Loucy (cell line): ENCODE results near the gene MYADML2.

Source experiments
- H2AFZ ChIP-seq: fragments of 200-600 bp; sonication (generic); 2 replicates; pipeline ENCODE4 v1.6.0; 2016; ENCODE audit warnings: antibody characterized with exemption, mild to moderate bottlenecking, low read length, moderate library complexity
- H3F3A ChIP-seq: fragments of 200-600 bp; 2 replicates; pipeline ENCODE4 v1.6.0; 2016; ENCODE audit warnings: antibody characterized with exemption, low read depth, mild to moderate bottlenecking
- H3K27me3 ChIP-seq: fragments of 200-600 bp; sonication (generic); 2 replicates; pipeline ENCODE4 v1.6.1; 2014; ENCODE audit warnings: low read length, mild to moderate bottlenecking; ENCODE audit not compliant: insufficient read depth, poor library complexity, severe bottlenecking
- H3K36me3 ChIP-seq: fragments of 200-600 bp; sonication (generic); 2 replicates; pipeline ENCODE4 v1.6.1; 2016; ENCODE audit warnings: low read length; ENCODE audit not compliant: insufficient read depth
- H3K4me1 ChIP-seq: fragments of 200-600 bp; sonication (generic); 2 replicates; pipeline ENCODE4 v1.5.1; 2014; ENCODE audit warnings: low read length, mild to moderate bottlenecking; ENCODE audit not compliant: insufficient read depth, poor library complexity, severe bottlenecking
- H3K4me2 ChIP-seq: fragments of 200-600 bp; sonication (generic); 2 replicates; pipeline ENCODE4 v1.6.0; 2014; ENCODE audit warnings: antibody characterized with exemption, low read length, low read depth, mild to moderate bottlenecking; ENCODE audit not compliant: poor library complexity, severe bottlenecking
- H3K4me3 ChIP-seq: fragments of 200-600 bp; sonication (generic); 2 replicates; pipeline ENCODE4 v1.5.1; 2014; ENCODE audit warnings: low read length, mild to moderate bottlenecking, mixed read lengths; ENCODE audit not compliant: poor library complexity, severe bottlenecking
- H3K79me2 ChIP-seq: fragments of 200-600 bp; sonication (generic); 2 replicates; pipeline ENCODE4 v1.6.1; 2014; ENCODE audit warnings: low read length; ENCODE audit not compliant: insufficient read depth
- H3K9ac ChIP-seq: fragments of 200-600 bp; sonication (generic); 2 replicates; pipeline ENCODE4 v1.6.0; 2014; ENCODE audit warnings: mild to moderate bottlenecking, low read depth, low read length, moderate library complexity; ENCODE audit not compliant: poor library complexity, severe bottlenecking
- H3K9me2 ChIP-seq: fragments of 200-600 bp; sonication (generic); replicated peaks from 2 replicates; pipeline ENCODE4 v1.6.1; 2016; ENCODE audit warnings: low read depth, low read length, mixed read lengths
- H3K9me3 ChIP-seq: fragments of 200-600 bp; sonication (generic); 2 replicates; pipeline ENCODE4 v1.6.1; 2014; ENCODE audit warnings: mild to moderate bottlenecking, antibody characterized with exemption, low read length, low read depth; ENCODE audit not compliant: insufficient read depth
- H4K20me1 ChIP-seq: fragments of 200-600 bp; sonication (generic); 2 replicates; pipeline ENCODE4 v1.6.0; 2014; ENCODE audit warnings: antibody characterized with exemption, low read length, mild to moderate bottlenecking; ENCODE audit not compliant: insufficient read depth, poor library complexity, severe bottlenecking
- CTCF ChIP-seq: fragments of 200-600 bp; sonication (generic); conservative IDR thresholded peaks from 2 replicates; pipeline ENCODE4 v1.5.1; 2014; ENCODE audit warnings: mild to moderate bottlenecking, antibody characterized with exemption, low read length
- EZH2phosphoT487 ChIP-seq: fragments of 200-600 bp; IDR thresholded peaks from 2 replicates; pipeline ENCODE4 v1.6.1; 2018; ENCODE audit warnings: antibody characterized with exemption, mild to moderate bottlenecking, moderate library complexity, borderline replicate concordance

MYADML2 gene

GRCh38 chr17:81956607-81957589 is 9.9 kb upstream of the MYADML2 start:
- H3K4me1 ChIP-seq = no peaks in the 10 kb centered on the region
- no peak overlapping the region for H3K4me3 ChIP-seq
- no peaks in the 10 kb centered on the region for H3F3A ChIP-seq
- no peak overlapping the region for H3K9ac ChIP-seq
- TF ChIP-seq EZH2phosphoT487 (no peak), CTCF (no peak)
- no peak overlapping the region for H2AFZ ChIP-seq
- H3K9me3 ChIP-seq = no peaks in the 10 kb centered on the region
- no peaks in the 10 kb centered on the region for H3K27me3 ChIP-seq
- H3K4me2 ChIP-seq = no peak overlapping the region
- H4K20me1 ChIP-seq = no peaks in the 10 kb centered on the region
- H3K36me3 ChIP-seq = no peaks in the 10 kb centered on the region
- no peaks in the 10 kb centered on the region for H3K79me2 ChIP-seq
- no peaks in the 10 kb centered on the region for H3K9me2 ChIP-seq

GRCh38 chr17:81955756-81956544 is 8.9 kb upstream of the MYADML2 start:
- Histone ChIP-seq H3K79me2 (no peaks in the 10 kb centered on the region), H3K4me3 (no peak overlapping the region), H3F3A (no peaks in the 10 kb centered on the region), H3K27me3 (no peaks in the 10 kb centered on the region), H3K36me3 (no peaks in the 10 kb centered on the region), H3K9me2 (no peaks in the 10 kb centered on the region), H2AFZ (no peak overlapping the region), H3K4me2 (no peak overlapping the region), H3K9ac (no peak overlapping the region), H3K9me3 (no peaks in the 10 kb centered on the region), H3K4me1 (no peaks in the 10 kb centered on the region), H4K20me1 (no peaks in the 10 kb centered on the region)
- TF ChIP-seq CTCF = no peak
- no peak for TF ChIP-seq EZH2phosphoT487

GRCh38 chr17:81955058-81955681 is 8.1 kb upstream of the MYADML2 start:
- Histone ChIP-seq H3K79me2 (no peaks in the 10 kb centered on the region), H3K9ac (no peak overlapping the region), H3K4me3 (no peak overlapping the region), H2AFZ (no peak overlapping the region), H4K20me1 (no peaks in the 10 kb centered on the region), H3K36me3 (no peaks in the 10 kb centered on the region), H3K27me3 (no peaks in the 10 kb centered on the region), H3F3A (no peaks in the 10 kb centered on the region), H3K4me1 (no peaks in the 10 kb centered on the region), H3K4me2 (no peak overlapping the region), H3K9me2 (no peaks in the 10 kb centered on the region), H3K9me3 (no peaks in the 10 kb centered on the region)
- TF ChIP-seq CTCF = no peak
